ENCODE data around the gene SLC39A13. TPM values are rescaled to one million over a fixed set of nuclear protein-coding genes. Genes with fewer than 3 reads are reported as not detected.

Gene SLC39A13
- total and polyA plus RNA-seq, 2 of the 13 experiments (the other 11 are each of a cell fraction or from before 2014, with no cell fraction given), result 15.3 to 30.5 TPM

DNA sequence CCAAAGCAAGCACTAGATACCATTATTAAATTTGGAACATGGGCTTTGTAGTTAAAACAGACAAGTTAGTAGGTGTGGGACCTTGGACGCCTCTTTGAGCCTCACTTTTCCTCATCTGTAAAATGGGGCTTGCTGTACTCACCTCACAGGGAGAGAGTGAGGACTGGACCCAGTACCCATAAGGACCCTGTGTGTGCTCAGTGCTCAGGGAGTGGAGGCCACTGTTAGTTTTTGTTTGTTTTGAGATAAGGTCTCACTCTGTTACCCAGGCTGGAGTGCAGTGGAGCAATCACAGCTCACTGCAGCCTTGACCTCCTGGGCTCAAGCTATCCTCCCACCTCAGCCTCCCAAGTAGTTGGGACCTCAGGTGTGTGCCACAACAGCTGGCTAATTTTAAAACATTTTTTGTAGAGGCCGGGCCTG lies 31.7 kb downstream of the SLC39A13 start (continued):
- TF ChIP-seq, protein P1, sequence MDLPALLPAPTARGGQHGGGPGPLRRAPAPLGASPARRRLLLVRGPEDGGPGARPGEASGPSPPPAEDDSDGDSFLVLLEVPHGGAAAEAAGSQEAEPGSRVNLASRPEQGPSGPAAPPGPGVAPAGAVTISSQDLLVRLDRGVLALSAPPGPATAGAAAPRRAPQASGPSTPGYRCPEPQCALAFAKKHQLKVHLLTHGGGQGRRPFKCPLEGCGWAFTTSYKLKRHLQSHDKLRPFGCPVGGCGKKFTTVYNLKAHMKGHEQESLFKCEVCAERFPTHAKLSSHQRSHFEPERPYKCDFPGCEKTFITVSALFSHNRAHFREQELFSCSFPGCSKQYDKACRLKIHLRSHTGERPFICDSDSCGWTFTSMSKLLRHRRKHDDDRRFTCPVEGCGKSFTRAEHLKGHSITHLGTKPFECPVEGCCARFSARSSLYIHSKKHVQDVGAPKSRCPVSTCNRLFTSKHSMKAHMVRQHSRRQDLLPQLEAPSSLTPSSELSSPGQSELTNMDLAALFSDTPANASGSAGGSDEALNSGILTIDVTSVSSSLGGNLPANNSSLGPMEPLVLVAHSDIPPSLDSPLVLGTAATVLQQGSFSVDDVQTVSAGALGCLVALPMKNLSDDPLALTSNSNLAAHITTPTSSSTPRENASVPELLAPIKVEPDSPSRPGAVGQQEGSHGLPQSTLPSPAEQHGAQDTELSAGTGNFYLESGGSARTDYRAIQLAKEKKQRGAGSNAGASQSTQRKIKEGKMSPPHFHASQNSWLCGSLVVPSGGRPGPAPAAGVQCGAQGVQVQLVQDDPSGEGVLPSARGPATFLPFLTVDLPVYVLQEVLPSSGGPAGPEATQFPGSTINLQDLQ (CRISPR knock-in tag; IDR thresholded peaks at IDR 0.05), result no peak
- TF ChIP-seq SMARCC2 (IDR thresholded peaks at IDR 0.05) (no peak), ZNF580 (CRISPR knock-in tag; IDR thresholded peaks at IDR 0.05; ENCODE audit: borderline replicate concordance, low read depth) (0 out of 2 replicates have a peak, but pooled peaks have one; percentile 43), ZNF121 (CRISPR knock-in tag; IDR thresholded peaks at IDR 0.05) (peak; percentile 76; the same call in 1 of the 2 replicates), ZNF567 (CRISPR knock-in tag; IDR thresholded peaks at IDR 0.05; ENCODE audit: borderline replicate concordance) (no peak), FIP1L1 (IDR thresholded peaks at IDR 0.05; ENCODE audit: borderline replicate concordance, insufficient read depth, low read depth, low read length) (no peak), ELF4 (CRISPR knock-in tag; IDR thresholded peaks at IDR 0.05; ENCODE audit: borderline replicate concordance) (no peak), ZKSCAN1 (IDR thresholded peaks at IDR 0.05; ENCODE audit: low read length) (no peak), CCAR2 (optimal IDR thresholded peaks at IDR 0.05; ENCODE audit: low read depth, low read length) (no peak), ZFP1 (CRISPR knock-in tag; IDR thresholded peaks at IDR 0.05) (0 out of 2 replicates have a peak, but pooled peaks have one; percentile 21), KDM3A (CRISPR knock-in tag; IDR thresholded peaks at IDR 0.05; ENCODE audit: low read depth) (no peak), DMAP1 (CRISPR knock-in tag; IDR thresholded peaks at IDR 0.05) (no peak), MAFF (IDR thresholded peaks at IDR 0.05; ENCODE audit: low read depth, low read length) (no peak), GATA4 (IDR thresholded peaks at IDR 0.05; ENCODE audit: borderline replicate concordance, low read depth) (no peak), ZNF260 (CRISPR knock-in tag; IDR thresholded peaks at IDR 0.05; ENCODE audit: borderline replicate concordance, low read depth) (no peak), MLXIP (CRISPR knock-in tag; IDR thresholded peaks at IDR 0.05; ENCODE audit: borderline replicate concordance) (no peak), CHD4 (IDR thresholded peaks at IDR 0.05; ENCODE audit: borderline replicate concordance, low read length) (peak; percentile 88; the same call in 1 of the 2 replicates), TRIM22 (IDR thresholded peaks at IDR 0.05) (no peak), ZMYM3 (CRISPR knock-in tag; IDR thresholded peaks at IDR 0.05) (peak; percentile 100), ZNF605 (CRISPR knock-in tag; IDR thresholded peaks at IDR 0.05) (no peak), NR1H2 (CRISPR knock-in tag; IDR thresholded peaks at IDR 0.05; ENCODE audit: borderline replicate concordance, low read depth) (no peak), RCOR2 (CRISPR knock-in tag; IDR thresholded peaks at IDR 0.05) (peak; percentile 85), HDAC2 (CRISPR knock-in tag; IDR thresholded peaks at IDR 0.05) (peak; percentile 75; the same call in 1 of the 2 replicates)
- TF ChIP-seq, protein P2, sequence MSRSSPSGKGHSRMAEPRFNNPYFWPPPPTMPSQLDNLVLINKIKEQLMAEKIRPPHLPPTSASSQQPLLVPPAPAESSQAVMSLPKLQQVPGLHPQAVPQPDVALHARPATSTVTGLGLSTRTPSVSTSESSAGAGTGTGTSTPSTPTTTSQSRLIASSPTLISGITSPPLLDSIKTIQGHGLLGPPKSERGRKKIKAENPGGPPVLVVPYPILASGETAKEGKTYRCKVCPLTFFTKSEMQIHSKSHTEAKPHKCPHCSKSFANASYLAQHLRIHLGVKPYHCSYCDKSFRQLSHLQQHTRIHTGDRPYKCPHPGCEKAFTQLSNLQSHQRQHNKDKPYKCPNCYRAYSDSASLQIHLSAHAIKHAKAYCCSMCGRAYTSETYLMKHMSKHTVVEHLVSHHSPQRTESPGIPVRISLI (CRISPR knock-in tag; IDR thresholded peaks at IDR 0.05; ENCODE audit: borderline replicate concordance), result no peak
